ENCODE measurements around the gene ZNF91.
"Not testable (repeated sequence)": the region's sequence is repeated elsewhere in the genome, so short reads cannot be mapped to it uniquely, and the experiment has no call there.

DNA sequence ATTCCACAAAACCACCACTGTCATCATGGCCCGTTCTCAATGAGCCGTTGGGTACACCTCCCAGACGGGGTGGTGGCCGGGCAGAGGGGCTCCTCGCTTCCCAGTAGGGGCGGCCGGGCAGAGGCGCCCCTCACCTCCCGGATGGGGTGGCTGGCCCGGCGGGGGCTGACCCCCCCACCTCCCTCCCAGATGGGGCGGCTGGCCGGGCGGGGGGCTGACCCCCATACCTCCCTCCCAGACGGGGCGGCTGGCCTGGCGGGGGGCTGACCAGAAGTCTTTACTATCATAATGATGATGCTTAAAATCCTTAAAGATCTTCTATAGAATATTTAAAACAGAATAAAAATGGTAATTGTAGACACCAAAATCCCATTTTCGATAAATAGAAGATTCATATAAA lies 29.2 kb downstream of the ZNF91 start:
- not testable (repeated sequence) for TF ChIP-seq POLR2A, CTCF (IDR thresholded peaks at IDR 0.05)

All from uterus (tissue), 2 donors.